ENCODE data around the gene SLC5A11. TPM values are rescaled to one million over a fixed set of nuclear protein-coding genes. Genes with fewer than 3 reads are reported as not detected.
"Not testable (repeated sequence)": the region's sequence is repeated elsewhere in the genome, so short reads cannot be mapped to it uniquely, and the experiment has no call there.

SLC5A11 gene
- total RNA-seq, 2 donors from 2014 or later, result not detected

DNA sequence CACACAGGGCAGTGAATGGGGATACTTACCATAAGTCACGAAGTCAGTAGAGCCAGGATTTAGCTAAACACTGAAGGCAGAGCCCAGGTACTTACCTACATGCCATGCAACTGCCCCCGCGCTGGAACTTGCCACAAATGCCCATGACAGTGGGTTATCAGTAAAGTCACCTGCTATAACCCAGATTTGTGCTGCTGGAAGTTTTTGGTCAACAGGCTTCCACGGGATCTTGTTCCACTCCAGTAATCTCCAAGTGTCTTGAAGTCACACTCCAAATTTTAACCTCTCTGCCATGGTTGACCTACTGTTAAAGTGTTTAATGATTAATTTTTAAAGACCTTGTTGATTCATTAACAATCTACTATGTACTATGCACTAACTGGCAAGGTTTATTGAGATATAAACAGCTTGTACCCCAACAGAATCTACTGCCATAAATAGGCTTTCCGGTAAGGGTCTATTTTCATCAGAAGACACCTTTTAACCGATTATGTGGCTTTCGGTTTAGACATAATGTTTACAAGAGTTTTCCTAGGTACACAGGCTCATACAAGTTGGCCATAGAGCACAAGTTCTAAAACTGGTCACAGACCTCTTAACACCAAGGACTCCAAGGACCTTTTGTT, 6.3 kb upstream of the SLC5A11 start:
- Histone ChIP-seq H3K36me3 (replicated peaks in 1 of 2; ENCODE audit: insufficient read depth in 1 of 2, low read depth in 2 of 2) (no peaks in the 10 kb centered on the region), H3K27ac (no peak overlapping the region), H3K27me3 (no peaks in the 10 kb centered on the region), H3K9me3 (no peaks in the 10 kb centered on the region), H3K4me1 (peaks cover 15% of the 10 kb centered on the region), H3K4me3 (no peak overlapping the region)
- TF ChIP-seq, protein P1, sequence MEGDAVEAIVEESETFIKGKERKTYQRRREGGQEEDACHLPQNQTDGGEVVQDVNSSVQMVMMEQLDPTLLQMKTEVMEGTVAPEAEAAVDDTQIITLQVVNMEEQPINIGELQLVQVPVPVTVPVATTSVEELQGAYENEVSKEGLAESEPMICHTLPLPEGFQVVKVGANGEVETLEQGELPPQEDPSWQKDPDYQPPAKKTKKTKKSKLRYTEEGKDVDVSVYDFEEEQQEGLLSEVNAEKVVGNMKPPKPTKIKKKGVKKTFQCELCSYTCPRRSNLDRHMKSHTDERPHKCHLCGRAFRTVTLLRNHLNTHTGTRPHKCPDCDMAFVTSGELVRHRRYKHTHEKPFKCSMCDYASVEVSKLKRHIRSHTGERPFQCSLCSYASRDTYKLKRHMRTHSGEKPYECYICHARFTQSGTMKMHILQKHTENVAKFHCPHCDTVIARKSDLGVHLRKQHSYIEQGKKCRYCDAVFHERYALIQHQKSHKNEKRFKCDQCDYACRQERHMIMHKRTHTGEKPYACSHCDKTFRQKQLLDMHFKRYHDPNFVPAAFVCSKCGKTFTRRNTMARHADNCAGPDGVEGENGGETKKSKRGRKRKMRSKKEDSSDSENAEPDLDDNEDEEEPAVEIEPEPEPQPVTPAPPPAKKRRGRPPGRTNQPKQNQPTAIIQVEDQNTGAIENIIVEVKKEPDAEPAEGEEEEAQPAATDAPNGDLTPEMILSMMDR (IDR thresholded peaks at IDR 0.05), result no peak
- no peak for TF ChIP-seq POLR2A (IDR thresholded peaks at IDR 0.05)
- DNase-seq, result no peak
- WGBS, 2 donors, result 72 to 74% methylated on average over 7 of the region's 7 CpGs
- no peak for ATAC-seq
- intact Hi-C loops (cut with DNase I), result no loop called here

DNA sequence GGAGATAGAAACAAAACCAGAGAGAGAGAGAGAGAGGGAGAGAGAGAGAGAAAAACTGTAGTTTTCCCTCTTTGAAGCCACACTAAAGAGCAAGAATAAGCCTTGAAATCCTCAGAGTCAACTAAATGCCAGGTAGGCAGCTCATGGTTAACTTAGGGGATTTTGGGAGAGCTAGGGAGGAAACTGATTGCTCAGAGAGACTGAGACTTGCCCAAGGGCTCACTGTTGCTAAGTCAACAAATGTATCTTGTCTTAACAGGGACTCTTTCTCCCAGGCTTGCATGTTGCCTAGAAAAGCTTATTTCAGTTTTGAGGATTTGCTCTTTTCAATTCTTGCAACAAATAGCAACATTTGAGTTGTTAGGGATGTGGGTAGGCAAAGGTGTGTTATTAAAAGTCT, 4.5 kb upstream of the SLC5A11 start:
- Histone ChIP-seq H3K27ac (no peak overlapping the region), H3K36me3 (replicated peaks in 1 of 2; ENCODE audit: insufficient read depth in 1 of 2, low read depth in 2 of 2) (no peaks in the 10 kb centered on the region), H3K4me3 (no peak overlapping the region), H3K9me3 (no peaks in the 10 kb centered on the region), H3K27me3 (no peaks in the 10 kb centered on the region), H3K4me1 (peaks cover 15% of the 10 kb centered on the region)
- ATAC-seq (no peak), DNase-seq (no peak)
- no peak for TF ChIP-seq POLR2A (IDR thresholded peaks at IDR 0.05)
- TF ChIP-seq, protein P1 (IDR thresholded peaks at IDR 0.05), result no peak
- intact Hi-C loops (cut with DNase I), result no loop called here

DNA sequence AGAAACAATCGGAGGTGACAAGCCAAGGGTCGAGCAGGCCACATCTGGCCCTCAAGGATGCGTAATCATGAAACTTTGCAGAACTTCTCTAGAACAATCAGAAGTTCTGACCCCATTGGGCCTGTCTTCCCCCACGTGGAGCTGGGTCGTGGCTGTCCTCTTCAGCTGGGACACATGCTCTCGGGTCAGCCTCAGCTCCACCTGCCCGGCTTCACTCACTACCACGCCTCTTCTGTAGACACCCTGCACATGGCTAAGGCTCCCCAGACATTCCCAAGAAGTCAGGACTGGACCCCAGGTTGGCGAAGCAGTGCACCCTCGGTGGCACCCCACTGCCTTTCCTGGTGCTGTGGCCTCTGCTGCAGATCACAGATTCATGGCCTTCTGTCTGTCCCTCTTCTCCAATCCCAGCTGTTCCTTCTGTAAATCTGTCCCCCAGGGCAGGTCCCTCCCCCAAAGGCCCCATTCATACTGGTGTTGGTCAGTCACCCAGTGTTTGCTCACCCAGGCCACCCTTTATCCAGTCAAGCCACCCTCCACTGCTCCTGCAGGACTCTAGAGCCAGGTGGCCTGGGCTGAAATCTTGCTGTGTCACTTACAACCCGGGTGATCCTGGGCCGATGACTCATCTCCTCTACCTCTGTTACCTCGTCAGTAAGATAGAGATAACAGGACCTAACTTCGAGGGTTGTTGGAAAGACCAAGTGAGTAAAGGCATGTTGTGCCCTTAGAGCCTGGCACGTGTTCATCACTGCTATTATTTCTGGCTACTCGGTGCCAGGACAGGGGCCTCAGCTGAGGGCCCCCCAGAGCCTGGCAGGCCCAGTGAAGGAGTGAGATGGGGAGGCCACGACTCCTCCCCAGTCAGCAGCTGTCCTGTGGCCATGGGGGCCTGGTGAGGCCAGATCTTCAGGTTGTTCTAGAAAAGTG, 1.4 kb upstream of the SLC5A11 start:
- Histone ChIP-seq H3K9me3 (no peaks in the 10 kb centered on the region), H3K27ac (no peak overlapping the region), H3K36me3 (replicated peaks in 1 of 2; ENCODE audit: insufficient read depth in 1 of 2, low read depth in 2 of 2) (no peaks in the 10 kb centered on the region), H3K4me3 (no peak overlapping the region), H3K27me3 (no peaks in the 10 kb centered on the region), H3K4me1 (peaks cover 3% of the 10 kb centered on the region)
- TF ChIP-seq, protein P1 (IDR thresholded peaks at IDR 0.05), result no peak
- DNase-seq, result no peak
- no peak for ATAC-seq
- 72 to 78% methylated on average over 17 of the region's 17 CpGs for WGBS, 2 donors
- intact Hi-C loops (cut with DNase I), result no loop called here

DNA sequence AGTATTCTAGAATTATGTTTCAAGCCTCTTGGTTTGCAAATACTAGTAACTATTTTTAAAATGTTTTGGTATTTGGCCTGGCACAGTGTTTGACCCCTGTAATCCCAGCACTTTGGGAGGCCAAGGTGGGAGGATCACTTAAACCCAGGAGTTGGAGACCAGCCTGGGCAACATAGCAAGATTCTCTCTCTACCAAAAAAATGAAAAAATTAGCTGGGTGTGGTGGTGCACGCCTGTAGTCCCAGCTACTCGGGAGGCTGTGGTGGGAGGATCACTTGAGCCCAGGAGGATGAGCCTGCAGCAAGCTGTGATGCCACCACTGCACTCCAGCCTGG, 765 bp upstream of the SLC5A11 start:
- ATAC-seq; intact Hi-C loops (cut with DNase I); H3K27me3 ChIP-seq; H3K27ac ChIP-seq; H3K36me3 ChIP-seq (replicated peaks in 1 of 2; ENCODE audit: insufficient read depth in 1 of 2, low read depth in 2 of 2); H3K4me3 ChIP-seq; H3K9me3 ChIP-seq; H3K4me1 ChIP-seq; DNase-seq: not testable (repeated sequence)
- WGBS, 2 donors, result 95 to 100% methylated on average over 2 of the region's 2 CpGs

DNA sequence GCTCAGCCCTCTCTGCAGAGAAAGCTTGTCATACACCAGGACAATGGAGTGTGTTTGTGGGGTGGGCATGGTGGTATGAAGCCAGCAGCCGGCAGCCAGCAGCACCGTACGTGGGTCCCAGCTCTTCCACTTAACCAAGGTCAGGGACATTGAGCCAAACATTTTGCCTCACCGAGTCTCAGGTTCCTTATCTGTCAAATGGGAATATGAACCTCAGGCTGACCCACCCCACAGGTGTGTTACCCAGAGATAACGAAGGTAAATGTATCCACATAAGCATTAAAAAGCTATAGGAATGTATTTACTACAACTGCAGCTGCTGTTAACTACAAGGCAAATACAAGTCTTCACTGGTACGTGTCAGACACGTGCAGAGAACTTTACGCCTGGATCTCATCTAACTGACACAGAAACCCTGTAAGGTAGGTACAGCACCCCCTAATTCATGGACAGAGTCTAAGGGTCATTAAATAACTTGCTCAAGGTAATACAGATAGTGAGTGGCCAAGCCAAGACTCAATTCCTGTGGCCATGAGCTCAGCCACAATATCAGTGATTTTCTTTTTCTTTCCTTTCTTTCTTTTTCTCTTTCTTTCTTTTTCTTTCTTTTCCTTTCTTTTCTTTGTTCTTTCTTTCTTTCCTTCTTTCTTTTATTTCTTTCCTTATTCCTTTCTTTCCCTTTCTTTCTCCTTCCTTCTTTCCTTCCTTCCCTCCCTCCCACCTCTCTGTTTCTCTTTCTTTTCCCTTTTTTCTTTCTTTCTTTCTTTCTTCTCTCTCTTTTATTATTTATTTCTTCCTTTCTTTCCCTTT, 990 bp downstream of the SLC5A11 start:
- Histone ChIP-seq H3K4me3 (no peak overlapping the region), H3K9me3 (no peaks in the 10 kb centered on the region), H3K27ac (no peak overlapping the region), H3K4me1 (no peaks in the 10 kb centered on the region), H3K36me3 (replicated peaks in 1 of 2; ENCODE audit: insufficient read depth in 1 of 2, low read depth in 2 of 2) (no peaks in the 10 kb centered on the region), H3K27me3 (no peaks in the 10 kb centered on the region)
- DNase-seq (no peak), ATAC-seq (no peak)
- 41 to 50% methylated on average over 7 to 8 of the region's 8 CpGs for WGBS, 2 donors
- no peak for TF ChIP-seq POLR2A (IDR thresholded peaks at IDR 0.05)
- TF ChIP-seq, protein P1 (IDR thresholded peaks at IDR 0.05), result no peak
- intact Hi-C loops (cut with DNase I), result no loop called here

Data from body of pancreas (tissue), 4 donors.